Neuronal stem cell (in vitro differentiated cells): Measurements from ENCODE around the gene ELMOD3.

ENCODE experiments used
- DNase-seq: peaks from one replicate; pipeline ENCODE4 v3.0.0-alpha.2; 2013; ENCODE audit warnings: low spot score
- H2AFZ ChIP-seq: one replicate; pipeline ENCODE4 v1.6.1; 2013; ENCODE audit warnings: mild to moderate bottlenecking, low read length, inconsistent platforms
- H2AK5ac ChIP-seq: 2 replicates; pipeline ENCODE4 v1.6.1; 2013; ENCODE audit warnings: low read depth, mild to moderate bottlenecking, inconsistent platforms, low read length, moderate library complexity, mixed read lengths
- H2BK120ac ChIP-seq: 2 replicates; pipeline ENCODE4 v1.6.1; 2013; ENCODE audit warnings: low read depth, mild to moderate bottlenecking, inconsistent platforms, low read length, moderate library complexity, mixed read lengths
- H2BK12ac ChIP-seq: one replicate; pipeline ENCODE4 v1.6.1; 2013; ENCODE audit warnings: low read length, inconsistent platforms
- H2BK15ac ChIP-seq: 2 replicates; pipeline ENCODE4 v1.6.1; 2013; ENCODE audit warnings: mild to moderate bottlenecking, low read length, inconsistent platforms, mixed read lengths
- H2BK5ac ChIP-seq: one replicate; pipeline ENCODE4 v1.6.1; 2013; ENCODE audit warnings: inconsistent platforms, mild to moderate bottlenecking, low read length, moderate library complexity
- H3K14ac ChIP-seq: one replicate; pipeline ENCODE4 v1.6.1; 2013; ENCODE audit warnings: low read length, inconsistent platforms
- H3K18ac ChIP-seq: 2 replicates; pipeline ENCODE4 v1.6.1; 2013; ENCODE audit warnings: low read length, inconsistent platforms
- H3K23ac ChIP-seq: 2 replicates; pipeline ENCODE4 v1.6.1; 2013; ENCODE audit warnings: low read depth, mild to moderate bottlenecking, mixed read lengths, low read length, inconsistent platforms; ENCODE audit not compliant: poor library complexity
- H3K27ac ChIP-seq: replicated peaks from 3 replicates; pipeline ENCODE4 v1.5.1; 2013; ENCODE audit warnings: low read length, inconsistent platforms
- H3K27me3 ChIP-seq, 3 experiments: 2 replicates each; pipeline ENCODE4 v1.6.1; 2013; ENCODE audit warnings: low read length in 3 of 3, mild to moderate bottlenecking in 2 of 3, inconsistent platforms in 1 of 3, low read depth in 1 of 3, mixed read lengths in 1 of 3, moderate library complexity in 1 of 3; ENCODE audit not compliant: control insufficient read depth in 3 of 3, insufficient read depth in 3 of 3
- H3K36me3 ChIP-seq, 2 donors: replicated peaks in 1 of 2; 2 replicates each; pipeline ENCODE4 v1.6.1; 2013; ENCODE audit warnings: low read length in 2 of 2; ENCODE audit not compliant: control insufficient read depth in 2 of 2, insufficient read depth in 2 of 2
- H3K4ac ChIP-seq: 2 replicates; pipeline ENCODE4 v1.6.1; 2013; ENCODE audit warnings: inconsistent platforms, mild to moderate bottlenecking, low read length, moderate library complexity
- H3K4me1 ChIP-seq, 2 donors: 1 replicate in 1 of 2; 2 replicates in 1 of 2; pipeline ENCODE4 v1.6.1; 2013; ENCODE audit warnings: low read length in 2 of 2, low read depth in 1 of 2; ENCODE audit not compliant: control insufficient read depth in 2 of 2, insufficient read depth in 1 of 2
- H3K4me2 ChIP-seq: one replicate; pipeline ENCODE4 v1.6.1; 2013; ENCODE audit warnings: mild to moderate bottlenecking, low read length, inconsistent platforms; ENCODE audit not compliant: insufficient read depth, poor library complexity, severe bottlenecking
- H3K4me3 ChIP-seq, 2 donors: 2 replicates each; pipeline ENCODE4 v1.5.1; 2013; ENCODE audit warnings: low read length in 2 of 2, mild to moderate bottlenecking in 2 of 2, inconsistent platforms in 1 of 2, moderate library complexity in 1 of 2
- H3K79me1 ChIP-seq: one replicate; pipeline ENCODE4 v1.6.1; 2013; ENCODE audit warnings: low read depth, mild to moderate bottlenecking, inconsistent platforms, low read length, moderate library complexity
- H3K9ac ChIP-seq: one replicate; pipeline ENCODE4 v1.6.1; 2013; ENCODE audit warnings: mild to moderate bottlenecking, low read depth, low read length, inconsistent platforms; ENCODE audit not compliant: poor library complexity
- H3K9me3 ChIP-seq, 2 donors: replicated peaks in 1 of 2; 2 replicates each; pipeline versions ENCODE3 to v1.6.1; 2013; ENCODE audit warnings: low read length in 2 of 2, mild to moderate bottlenecking in 2 of 2, inconsistent platforms in 1 of 2, low read depth in 1 of 2, mixed read lengths in 1 of 2, moderate library complexity in 1 of 2; ENCODE audit not compliant: control insufficient read depth in 2 of 2, insufficient read depth in 1 of 2
- H4K8ac ChIP-seq: one replicate; pipeline ENCODE4 v1.6.1; 2013; ENCODE audit warnings: low read depth, mild to moderate bottlenecking, inconsistent platforms, low read length, moderate library complexity
- H4K91ac ChIP-seq: one replicate; pipeline ENCODE4 v1.6.1; 2013; ENCODE audit warnings: low read length, low read depth, mild to moderate bottlenecking, inconsistent platforms; ENCODE audit not compliant: poor library complexity
- WGBS, 2 donors: extraction: QIAGEN DNeasy Blood & Tissue Kit; methylation state at CpG; one replicate each; pipeline ENCODE4 v1.1.7; 2013; ENCODE audit warnings: missing lambda C conversion rate in 2 of 2, mixed read lengths in 1 of 2; ENCODE audit not compliant: insufficient read length in 2 of 2, insufficient replicate concordance in 1 of 2; ENCODE audit errors: extremely low coverage in 2 of 2; 5-methylcytosine and 5-hydroxymethylcytosine counted together

The ELMOD3 gene

DNA sequence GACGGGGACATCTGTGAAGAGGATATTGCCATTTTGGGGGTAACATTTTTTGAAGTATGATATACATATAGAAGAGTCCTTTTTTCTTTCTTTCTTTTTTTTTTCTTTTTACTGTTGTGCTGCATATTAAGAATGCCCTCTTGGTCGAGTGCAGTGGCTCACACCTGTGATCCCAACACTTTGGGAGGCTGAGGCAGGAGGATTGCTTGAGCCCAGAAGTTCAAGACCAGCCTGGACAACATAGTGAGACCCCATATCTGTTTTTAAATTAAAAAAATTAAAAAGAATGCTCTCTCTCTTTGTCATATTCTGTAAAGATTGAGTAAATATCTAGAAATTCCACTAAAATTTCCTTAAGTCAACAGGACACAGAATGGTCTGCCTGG lies 67.5 kb downstream of the ELMOD3 start:
- no peaks in the 10 kb centered on the region for H3K9me3 ChIP-seq
- no peak overlapping the region for H3K14ac ChIP-seq
- H2AK5ac ChIP-seq, result no peak overlapping the region
- no CpG with 5 or more reads among the region's 2 CpGs for WGBS, 2 donors
- H3K27me3 ChIP-seq, result peaks cover 0 to 8% (median 0%) of the 10 kb centered on the region in 3 experiments
- no peak overlapping the region for H4K91ac ChIP-seq
- no peak for DNase-seq
- H2BK12ac ChIP-seq, result no peak overlapping the region
- H3K23ac ChIP-seq, result no peak overlapping the region
- H3K4me1 ChIP-seq, result peaks cover 11 to 13% of the 10 kb centered on the region in 2 donors
- no peak overlapping the region for H2AFZ ChIP-seq
- no peak overlapping the region for H3K27ac ChIP-seq
- H3K18ac ChIP-seq, result no peak overlapping the region
- H3K4ac ChIP-seq, result no peak overlapping the region
- no peak overlapping the region for H3K4me2 ChIP-seq
- no peaks in the 10 kb centered on the region for H3K36me3 ChIP-seq
- H4K8ac ChIP-seq, result no peak overlapping the region
- no peak overlapping the region for H2BK120ac ChIP-seq
- no peak overlapping the region for H3K4me3 ChIP-seq
- H2BK5ac ChIP-seq, result no peak overlapping the region
- H3K79me1 ChIP-seq, result no peaks in the 10 kb centered on the region
- H2BK15ac ChIP-seq, result no peak overlapping the region
- no peak overlapping the region for H3K9ac ChIP-seq

DNA sequence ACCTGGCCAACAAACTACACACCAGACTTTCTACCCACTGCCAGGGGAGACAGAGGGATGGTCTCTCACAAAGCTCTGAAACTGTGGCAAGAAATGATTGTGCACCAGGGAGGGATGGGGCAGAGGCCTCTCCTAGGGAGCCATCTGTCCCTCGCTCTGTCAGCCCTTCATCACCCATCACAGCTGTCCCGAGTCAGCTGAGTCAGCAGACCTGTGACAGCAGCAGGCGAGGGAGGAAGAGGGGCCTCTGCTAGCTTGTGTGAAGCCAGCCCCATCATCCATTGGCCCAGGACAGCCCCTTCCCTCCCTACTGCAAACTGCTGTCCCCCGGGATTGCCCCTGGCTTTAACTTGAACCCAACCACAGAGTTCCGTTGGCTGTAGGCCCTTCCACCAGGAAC lies 69.0 kb downstream of the ELMOD3 start:
- Histone ChIP-seq H3K18ac (peak overlapping the region; percentile 41), H3K4me1 (peaks cover 10 to 18% of the 10 kb centered on the region in 2 donors), H3K9me3 (no peaks in the 10 kb centered on the region), H2BK15ac (no peak overlapping the region), H3K4me2 (no peak overlapping the region), H3K36me3 (no peaks in the 10 kb centered on the region), H2AFZ (peak overlapping the region; percentile 24), H2AK5ac (peak overlapping the region; percentile 53), H3K23ac (no peak overlapping the region), H2BK5ac (no peak overlapping the region), H3K9ac (peak overlapping the region; percentile 34), H3K4me3 (no peak overlapping the region), H4K91ac (no peak overlapping the region), H3K4ac (no peak overlapping the region), H3K14ac (no peak overlapping the region), H3K27me3 (peaks cover 0 to 8% (median 0%) of the 10 kb centered on the region in 3 experiments), H2BK120ac (no peak overlapping the region), H3K79me1 (no peaks in the 10 kb centered on the region), H2BK12ac (no peak overlapping the region), H3K27ac (no peak overlapping the region), H4K8ac (no peak overlapping the region)
- no CpG with 5 or more reads among the region's 5 CpGs for WGBS, 2 donors
- no peak for DNase-seq

DNA sequence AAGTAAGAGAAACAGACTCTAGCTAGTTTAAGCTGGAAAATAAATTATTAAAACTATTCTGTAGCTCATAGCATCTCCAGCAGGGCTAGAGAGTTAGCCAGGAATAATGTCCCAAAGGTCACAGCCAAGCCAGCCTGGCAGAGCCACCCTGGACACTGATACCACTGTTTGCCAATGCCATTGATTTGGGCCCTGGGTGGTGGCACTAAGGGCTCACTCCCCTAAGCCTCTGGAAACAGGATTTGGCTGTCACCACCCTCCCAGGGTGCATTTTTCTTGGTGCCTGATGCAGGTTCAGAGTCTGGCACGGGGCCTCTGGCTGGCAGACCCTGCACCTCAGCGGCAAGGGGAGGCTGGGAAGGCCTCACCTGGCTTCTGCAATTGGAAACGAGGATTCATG lies 71.0 kb downstream of the ELMOD3 start:
- H3K79me1 ChIP-seq, result no peaks in the 10 kb centered on the region
- no peak for DNase-seq
- H2AFZ ChIP-seq, result no peak overlapping the region
- H2BK5ac ChIP-seq, result no peak overlapping the region
- H2AK5ac ChIP-seq, result peak overlapping the region; percentile 88
- H3K27ac ChIP-seq, result no peak overlapping the region
- H3K9me3 ChIP-seq, result no peaks in the 10 kb centered on the region
- H3K23ac ChIP-seq, result no peak overlapping the region
- no peak overlapping the region for H3K4me2 ChIP-seq
- WGBS, 2 donors, result no CpG with 5 or more reads among the region's 3 CpGs
- peak overlapping the region; percentile 68 for H2BK15ac ChIP-seq
- no peak overlapping the region for H3K14ac ChIP-seq
- peak overlapping the region; percentile 18 for H3K18ac ChIP-seq
- no peak overlapping the region for H4K91ac ChIP-seq
- no peaks in the 10 kb centered on the region for H3K36me3 ChIP-seq
- no peak overlapping the region for H3K4me3 ChIP-seq
- no peak overlapping the region for H4K8ac ChIP-seq
- peaks cover 15 to 27% of the 10 kb centered on the region in 2 donors for H3K4me1 ChIP-seq
- no peak overlapping the region for H3K9ac ChIP-seq
- H3K27me3 ChIP-seq, result peaks cover 0 to 8% (median 0%) of the 10 kb centered on the region in 3 experiments
- no peak overlapping the region for H2BK12ac ChIP-seq
- H2BK120ac ChIP-seq, result no peak overlapping the region
- H3K4ac ChIP-seq, result no peak overlapping the region

DNA sequence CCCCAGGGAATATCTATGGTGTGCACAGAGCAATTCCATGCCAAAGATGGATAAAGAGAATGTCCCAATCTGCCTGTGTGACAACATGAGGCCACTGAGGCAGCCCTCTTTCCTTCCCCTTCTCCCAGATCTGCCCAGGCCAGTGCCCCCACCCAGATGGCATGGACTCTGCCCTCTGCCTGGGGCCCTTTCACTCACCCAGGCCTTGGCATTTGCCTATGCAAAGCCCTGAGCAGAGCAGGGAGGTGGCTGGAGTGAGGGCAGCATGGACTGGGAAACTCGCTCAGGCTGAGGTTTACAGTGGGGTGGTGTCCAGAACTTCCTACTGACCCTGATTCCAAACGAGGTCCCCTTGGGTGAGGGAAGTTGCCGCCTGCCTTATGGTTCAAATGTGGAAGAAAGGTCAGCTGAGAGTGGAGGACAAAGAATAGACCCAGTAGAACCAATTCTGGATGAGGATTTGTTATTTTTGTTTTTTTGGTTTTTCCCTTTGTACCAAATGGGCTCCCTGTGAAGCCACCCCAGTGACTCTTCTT lies 72.8 kb downstream of the ELMOD3 start:
- Histone ChIP-seq H2BK15ac (peak overlapping the region; percentile 42), H3K36me3 (no peaks in the 10 kb centered on the region), H2BK5ac (no peak overlapping the region), H3K4me3 (no peak overlapping the region), H4K91ac (no peak overlapping the region), H3K14ac (no peak overlapping the region), H3K9ac (no peak overlapping the region), H3K4me2 (no peak overlapping the region), H3K9me3 (no peaks in the 10 kb centered on the region), H2AFZ (no peak overlapping the region), H3K27me3 (peaks cover 0 to 8% (median 0%) of the 10 kb centered on the region in 3 experiments), H3K27ac (no peak overlapping the region), H3K18ac (no peak overlapping the region), H3K4ac (no peak overlapping the region), H3K79me1 (no peaks in the 10 kb centered on the region), H4K8ac (no peak overlapping the region), H3K4me1 (peaks cover 19 to 32% of the 10 kb centered on the region in 2 donors), H3K23ac (peak overlapping the region; percentile 52), H2AK5ac (peak overlapping the region; percentile 91), H2BK120ac (no peak overlapping the region), H2BK12ac (no peak overlapping the region)
- no CpG with 5 or more reads among the region's 3 CpGs for WGBS, 2 donors
- no peak for DNase-seq
